B cell (primary cell): ENCODE data around the gene ATAD3A.

Experiments
- EZH2 ChIP-seq: IDR thresholded peaks from 2 replicates; pipeline ENCODE4 v1.6.1; 2012; ENCODE audit warnings: borderline replicate concordance, low read depth, mild to moderate bottlenecking, moderate library complexity, low read length; ENCODE audit not compliant: insufficient read depth, poor library complexity, severe bottlenecking
- TF ChIP-seq, protein P1 (sequence below): fragments of 200-600 bp; IDR thresholded peaks from one replicate; pipeline ENCODE4 v1.8.0; 2022; ENCODE audit warnings: antibody characterized with exemption, mild to moderate bottlenecking

DNA sequence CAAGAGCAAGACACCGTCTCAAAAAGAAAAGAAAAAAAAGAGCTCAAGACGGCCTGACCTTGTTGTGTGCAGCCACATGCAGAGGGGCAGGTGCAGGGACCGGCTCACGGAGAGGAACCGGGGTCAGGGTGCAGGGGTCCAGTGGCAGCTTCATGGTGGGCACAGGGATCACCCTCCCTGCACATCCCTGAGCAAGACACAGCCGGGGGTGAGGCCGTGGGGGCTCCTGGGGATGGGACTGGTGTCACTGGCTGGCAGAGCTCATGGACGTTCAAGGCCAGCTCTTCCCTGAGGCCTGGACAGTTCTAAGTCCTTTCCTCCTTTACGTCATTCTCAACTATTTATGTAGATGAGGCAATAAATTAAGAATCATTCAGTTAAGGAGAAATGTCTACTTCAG, 35.0 kb downstream of the ATAD3A start:
- TF ChIP-seq, protein P1, sequence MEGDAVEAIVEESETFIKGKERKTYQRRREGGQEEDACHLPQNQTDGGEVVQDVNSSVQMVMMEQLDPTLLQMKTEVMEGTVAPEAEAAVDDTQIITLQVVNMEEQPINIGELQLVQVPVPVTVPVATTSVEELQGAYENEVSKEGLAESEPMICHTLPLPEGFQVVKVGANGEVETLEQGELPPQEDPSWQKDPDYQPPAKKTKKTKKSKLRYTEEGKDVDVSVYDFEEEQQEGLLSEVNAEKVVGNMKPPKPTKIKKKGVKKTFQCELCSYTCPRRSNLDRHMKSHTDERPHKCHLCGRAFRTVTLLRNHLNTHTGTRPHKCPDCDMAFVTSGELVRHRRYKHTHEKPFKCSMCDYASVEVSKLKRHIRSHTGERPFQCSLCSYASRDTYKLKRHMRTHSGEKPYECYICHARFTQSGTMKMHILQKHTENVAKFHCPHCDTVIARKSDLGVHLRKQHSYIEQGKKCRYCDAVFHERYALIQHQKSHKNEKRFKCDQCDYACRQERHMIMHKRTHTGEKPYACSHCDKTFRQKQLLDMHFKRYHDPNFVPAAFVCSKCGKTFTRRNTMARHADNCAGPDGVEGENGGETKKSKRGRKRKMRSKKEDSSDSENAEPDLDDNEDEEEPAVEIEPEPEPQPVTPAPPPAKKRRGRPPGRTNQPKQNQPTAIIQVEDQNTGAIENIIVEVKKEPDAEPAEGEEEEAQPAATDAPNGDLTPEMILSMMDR, result no peak
- TF ChIP-seq EZH2, result no peak
